ENCODE measurements around the gene USP40.

DNA sequence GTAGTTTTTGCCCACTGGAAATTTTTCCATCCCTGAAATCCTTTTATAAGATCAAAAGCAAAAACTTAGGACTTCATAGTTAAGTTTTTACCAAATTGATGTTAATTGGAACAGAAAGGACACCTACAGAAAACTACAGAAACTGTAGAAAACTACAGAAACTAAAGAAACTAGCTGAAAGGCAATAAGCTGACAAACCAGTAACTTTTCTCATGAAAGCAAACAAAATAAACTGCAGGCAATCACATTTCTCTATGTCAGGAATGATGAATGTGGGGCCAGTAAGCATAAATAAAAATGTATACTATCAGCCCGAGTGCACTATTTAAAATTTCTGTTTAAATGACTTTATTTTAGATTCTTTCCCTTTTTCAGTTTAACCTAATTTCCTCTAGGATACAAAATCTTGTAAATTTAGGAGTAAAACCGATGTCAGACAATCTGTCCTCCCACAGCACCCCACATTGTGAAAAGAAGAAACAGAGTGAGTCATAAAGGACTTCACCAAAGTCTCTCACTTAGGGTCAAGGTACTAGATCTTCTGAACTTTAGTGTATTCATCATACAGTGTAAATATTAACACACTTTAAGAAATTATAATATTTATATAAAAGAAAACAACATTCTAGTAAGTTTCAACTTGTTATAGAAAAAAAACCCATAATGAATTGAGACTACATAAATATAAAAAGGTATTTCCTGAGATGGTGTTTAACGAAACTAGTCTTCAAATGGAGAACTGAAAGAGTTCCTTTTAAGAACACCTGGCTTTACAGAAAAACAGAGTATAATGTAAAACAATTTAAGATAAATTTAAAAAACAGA is 46.6 kb downstream of the USP40 start:
- no peak for TF ChIP-seq CTCF (IDR thresholded peaks at IDR 0.05)
- no peak for TF ChIP-seq EP300 (IDR thresholded peaks at IDR 0.05)

All from ovary (tissue), 3 donors.